OCI-LY3 (cell line): ENCODE results near the gene TMCO1.
"Not testable (repeated sequence)": the region's sequence is repeated elsewhere in the genome, so short reads cannot be mapped to it uniquely, and the experiment has no call there.

Experiments used
- H2AFZ ChIP-seq: fragments of 200-600, 300-600 bp; shearing (Covaris generic); 2 replicates; pipeline ENCODE4 v1.6.0; 2014; ENCODE audit warnings: antibody characterized with exemption, low read depth, low read length
- H3K27ac ChIP-seq: fragments of 200-600, 300-600 bp; sonication (generic); 2 replicates; pipeline ENCODE4 v1.5.1; 2014; ENCODE audit warnings: mild to moderate bottlenecking, low read length, moderate library complexity, mixed read lengths
- H3K27me3 ChIP-seq: fragments of 200-600, 300-600 bp; sonication (generic); 2 replicates; pipeline ENCODE4 v1.6.1; 2014; ENCODE audit warnings: low read depth, low read length, mixed read lengths
- H3K36me3 ChIP-seq: fragments of 200-600, 300-600 bp; sonication (generic); replicated peaks from 2 replicates; pipeline ENCODE3; 2014; ENCODE audit warnings: low read depth, low read length, mixed read lengths
- H3K4me1 ChIP-seq: fragments of 300-600, 200-600 bp; sonication (generic); 2 replicates; pipeline ENCODE4 v1.6.1; 2014; ENCODE audit warnings: low read length, mixed read lengths
- H3K4me2 ChIP-seq: fragments of 200-600, 300-600 bp; sonication (generic); 2 replicates; pipeline ENCODE4 v1.6.1; 2014; ENCODE audit warnings: low read length, mixed read lengths
- H3K4me3 ChIP-seq: fragments of 300-600, 200-600 bp; sonication (generic); 2 replicates; pipeline ENCODE4 v1.5.1; 2014; ENCODE audit warnings: antibody characterized with exemption, mild to moderate bottlenecking, low read length, moderate library complexity
- H3K79me2 ChIP-seq: fragments of 300-600, 200-600 bp; shearing (Covaris generic); 2 replicates; pipeline ENCODE4 v1.6.1; 2014; ENCODE audit warnings: mild to moderate bottlenecking, low read length, mixed read lengths
- H3K9ac ChIP-seq: fragments of 300-600, 200-600 bp; shearing (Covaris generic); 2 replicates; pipeline ENCODE4 v1.6.0; 2014; ENCODE audit warnings: mild to moderate bottlenecking, low read length, moderate library complexity
- H3K9me3 ChIP-seq: fragments of 200-600, 300-600 bp; shearing (Covaris generic); 2 replicates; pipeline ENCODE4 v1.6.1; 2014; ENCODE audit warnings: low read length, mixed read lengths; ENCODE audit not compliant: insufficient read depth
- H4K20me1 ChIP-seq: fragments of 200-600, 300-600 bp; sonication (generic); 2 replicates; pipeline ENCODE4 v1.6.1; 2016; ENCODE audit warnings: low read length, mixed read lengths; ENCODE audit not compliant: insufficient read depth
- CTCF ChIP-seq: fragments of 200-600, 300-600 bp; sonication (generic); IDR thresholded peaks from 2 replicates; pipeline ENCODE4 v1.5.1; 2014; ENCODE audit warnings: antibody characterized with exemption, low read length, low read depth
- EZH2phosphoT487 ChIP-seq: fragments of 200-600 bp; shearing (Covaris generic); IDR thresholded peaks from 2 replicates; pipeline ENCODE4 v1.6.1; 2018; ENCODE audit warnings: antibody characterized with exemption, mixed run types, low read depth

TMCO1 gene

GRCh38 chr1:165787741-165788140 lies 19.1 kb upstream of the TMCO1 start:
- no peak overlapping the region for H3K4me3 ChIP-seq
- TF ChIP-seq CTCF (no peak), EZH2phosphoT487 (no peak)
- H3K27me3 ChIP-seq: peaks cover 5% of the 10 kb centered on the region; the same call in 1 of the 2 replicates
- no peaks in the 10 kb centered on the region for H3K9me3 ChIP-seq
- H3K36me3 ChIP-seq: no peaks in the 10 kb centered on the region
- no peaks in the 10 kb centered on the region for H3K79me2 ChIP-seq
- no peaks in the 10 kb centered on the region for H4K20me1 ChIP-seq
- no peak overlapping the region for H2AFZ ChIP-seq
- no peaks in the 10 kb centered on the region for H3K4me1 ChIP-seq
- H3K4me2 ChIP-seq: no peak overlapping the region
- no peak overlapping the region for H3K9ac ChIP-seq
- no peak overlapping the region for H3K27ac ChIP-seq

GRCh38 chr1:165783519-165783918 lies 14.9 kb upstream of the TMCO1 start:
- H3K27ac ChIP-seq, H3K9ac ChIP-seq, H3K9me3 ChIP-seq, H3K4me1 ChIP-seq, H3K27me3 ChIP-seq, H3K4me2 ChIP-seq, H3K4me3 ChIP-seq, H4K20me1 ChIP-seq, H3K36me3 ChIP-seq, H3K79me2 ChIP-seq, H2AFZ ChIP-seq: not testable (repeated sequence)

- not testable (repeated sequence) for H3K27ac ChIP-seq, H3K36me3 ChIP-seq, H3K9ac ChIP-seq, H4K20me1 ChIP-seq, H3K4me3 ChIP-seq, H3K4me1 ChIP-seq, H3K79me2 ChIP-seq, H3K27me3 ChIP-seq, H3K9me3 ChIP-seq, H2AFZ ChIP-seq, H3K4me2 ChIP-seq
Observed at GRCh38 chr1:165778197-165778596, 9.5 kb upstream of the TMCO1 start.

- no peak overlapping the region for H3K4me3 ChIP-seq
- H3K36me3 ChIP-seq: peaks cover 12% of the 10 kb centered on the region
- H3K9ac ChIP-seq: no peak overlapping the region
- no peak overlapping the region for H3K4me2 ChIP-seq
- peaks cover 7% of the 10 kb centered on the region for H3K4me1 ChIP-seq
- H2AFZ ChIP-seq: no peak overlapping the region
- no peaks in the 10 kb centered on the region for H3K9me3 ChIP-seq
- H3K27ac ChIP-seq: no peak overlapping the region
- TF ChIP-seq CTCF (no peak), EZH2phosphoT487 (no peak)
- no peaks in the 10 kb centered on the region for H3K27me3 ChIP-seq
- no peaks in the 10 kb centered on the region for H4K20me1 ChIP-seq
- H3K79me2 ChIP-seq: peaks cover 20% of the 10 kb centered on the region
Observed at GRCh38 chr1:165773324-165773965, 4.8 kb upstream of the TMCO1 start.

GRCh38 chr1:165772739-165773138 lies 4.1 kb upstream of the TMCO1 start:
- no peak for TF ChIP-seq CTCF
- TF ChIP-seq EZH2phosphoT487: no peak
- H3K36me3 ChIP-seq: peaks cover 12% of the 10 kb centered on the region
- H3K27me3 ChIP-seq: no peaks in the 10 kb centered on the region
- no peak overlapping the region for H2AFZ ChIP-seq
- H3K27ac ChIP-seq: no peak overlapping the region
- H3K4me3 ChIP-seq: no peak overlapping the region
- H3K9ac ChIP-seq: no peak overlapping the region
- H3K4me2 ChIP-seq: no peak overlapping the region
- peaks cover 11% of the 10 kb centered on the region for H3K4me1 ChIP-seq
- peaks cover 27% of the 10 kb centered on the region for H3K79me2 ChIP-seq
- no peaks in the 10 kb centered on the region for H4K20me1 ChIP-seq
- H3K9me3 ChIP-seq: no peaks in the 10 kb centered on the region
